GM19035 (cell line): ENCODE results near the gene SLFNL1.

Experiments used
- ATAC-seq: cut with Tn5 transposase; IDR thresholded peaks from one replicate; pipeline ENCODE4 v1.9.1; 2021; ENCODE audit not compliant: unreplicated experiment

SLFNL1 gene

GRCh38 chr1:40966417-40966816 lies 55.1 kb downstream of the SLFNL1 start:
- no peak for ATAC-seq
